Osteocyte (in vitro differentiated cells): ENCODE results near the gene TRIM33. TPM values are rescaled to one million over a fixed set of nuclear protein-coding genes. Genes with fewer than 3 reads are reported as not detected.

Source experiments
- DNase-seq: peaks from one replicate; pipeline ENCODE4 v3.0.0; 2021; ENCODE audit warnings: mixed read lengths; ENCODE audit not compliant: unreplicated experiment; ENCODE audit errors: extremely low spot score
- H3K27ac Mint-ChIP-seq: one replicate; pipeline ENCODE4 v1.8.0; 2021; ENCODE audit warnings: mild to moderate bottlenecking, mixed read lengths; ENCODE audit not compliant: unreplicated experiment
- H3K27me3 Mint-ChIP-seq: one replicate; pipeline ENCODE4 v1.8.0; 2021; ENCODE audit warnings: mixed read lengths; ENCODE audit not compliant: unreplicated experiment
- H3K36me3 Mint-ChIP-seq: one replicate; pipeline ENCODE4 v1.8.0; 2021; ENCODE audit warnings: mixed read lengths; ENCODE audit not compliant: unreplicated experiment
- H3K4me1 Mint-ChIP-seq: one replicate; pipeline ENCODE4 v1.8.0; 2021; ENCODE audit warnings: mixed read lengths; ENCODE audit not compliant: unreplicated experiment
- H3K4me3 Mint-ChIP-seq: one replicate; pipeline ENCODE4 v1.8.0; 2021; ENCODE audit warnings: mild to moderate bottlenecking, moderate library complexity, mixed read lengths; ENCODE audit not compliant: unreplicated experiment
- H3K9me3 Mint-ChIP-seq: one replicate; pipeline ENCODE4 v1.8.0; 2021; ENCODE audit warnings: mixed read lengths; ENCODE audit not compliant: unreplicated experiment
- CTCF ChIP-seq: fragments of 200-600 bp; sonication (generic); IDR thresholded peaks from 2 replicates; pipeline ENCODE4 v1.5.0; 2021; ENCODE audit warnings: antibody characterized with exemption, mild to moderate bottlenecking, moderate library complexity
- total RNA-seq: library from RNA; stranded (reverse); gene quantifications from 2 replicates; pipeline ENCODE4 v1.2.1, GENCODE V29; 2021

The TRIM33 gene
- total RNA-seq, 1 donor from 2014 or later, result 32.2 TPM

GRCh38 chr1:114517348-114517747, 6.3 kb upstream of the TRIM33 start:
- DNase-seq, result no peak
- no peaks in the 10 kb centered on the region for H3K36me3 Mint-ChIP-seq
- H3K4me3 Mint-ChIP-seq, result no peak overlapping the region
- peaks cover 7% of the 10 kb centered on the region for H3K4me1 Mint-ChIP-seq
- H3K27me3 Mint-ChIP-seq, result peaks cover 31% of the 10 kb centered on the region
- H3K9me3 Mint-ChIP-seq, result no peaks in the 10 kb centered on the region
- no peak overlapping the region for H3K27ac Mint-ChIP-seq
- no peak for TF ChIP-seq CTCF

- no peak for TF ChIP-seq CTCF
- peaks cover 13% of the 10 kb centered on the region for H3K27me3 Mint-ChIP-seq
- H3K9me3 Mint-ChIP-seq, result no peaks in the 10 kb centered on the region
- peak overlapping the region; percentile 94 for H3K4me3 Mint-ChIP-seq
- H3K4me1 Mint-ChIP-seq, result peaks cover 34% of the 10 kb centered on the region
- no peaks in the 10 kb centered on the region for H3K36me3 Mint-ChIP-seq
- H3K27ac Mint-ChIP-seq, result no peak overlapping the region
- no peak for DNase-seq
Observed at GRCh38 chr1:114512595-114513280, 1.7 kb upstream of the TRIM33 start.

- no peak for TF ChIP-seq CTCF
- no peak for DNase-seq
- H3K9me3 Mint-ChIP-seq, result no peaks in the 10 kb centered on the region
- H3K4me1 Mint-ChIP-seq, result peaks cover 45% of the 10 kb centered on the region
- peak overlapping the region; percentile 85 for H3K4me3 Mint-ChIP-seq
- H3K27me3 Mint-ChIP-seq, result peaks cover 13% of the 10 kb centered on the region
- peaks cover 5% of the 10 kb centered on the region for H3K36me3 Mint-ChIP-seq
- peak overlapping the region; percentile 54 for H3K27ac Mint-ChIP-seq
Observed at GRCh38 chr1:114510274-114511031, 550 bp downstream of the TRIM33 start.

GRCh38 chr1:114509596-114510273, 1.3 kb downstream of the TRIM33 start:
- no peak for DNase-seq
- TF ChIP-seq CTCF, result no peak
- H3K36me3 Mint-ChIP-seq, result peaks cover 5% of the 10 kb centered on the region
- H3K4me1 Mint-ChIP-seq, result peaks cover 48% of the 10 kb centered on the region
- no peaks in the 10 kb centered on the region for H3K9me3 Mint-ChIP-seq
- peaks cover 10% of the 10 kb centered on the region for H3K27me3 Mint-ChIP-seq
- peak overlapping the region; percentile 54 for H3K27ac Mint-ChIP-seq
- peak overlapping the region; percentile 85 for H3K4me3 Mint-ChIP-seq
